K562 (cell line): ENCODE results near the gene TMEM179. TPM values are rescaled to one million over a fixed set of nuclear protein-coding genes. Genes with fewer than 3 reads are reported as not detected.

Source experiments
- ATAC-seq: fragments of 200-7000 bp; cut with Tn5 transposase; 3 replicates; pipeline ENCODE4 v1.9.1; 2020; ENCODE audit warnings: moderate library complexity
- BruUV-seq: library from RNA; stranded (reverse); fragments of 400-500 nt; replicated peaks from 2 replicates; lab custom pipeline; 2021; lab: Mats Ljungman, UMichigan
- CTCF ChIA-PET: fragments of 300-600 bp; formaldehyde crosslinking; extraction: SDS; loops from one replicate; lab custom pipeline; 2021; ENCODE audit warnings: low intra/inter-chr PET ratio; lab: Yijun Ruan, JAX
- POLR2A ChIA-PET: fragments of 300-600, 350-650 bp; sonication (Branson Sonifier 250); formaldehyde crosslinking; extraction: SDS; loops from one replicate; lab custom pipeline; 2021; ENCODE audit warnings: antibody characterized with exemption, inconsistent platforms; lab: Yijun Ruan, JAX
- DNase-seq, 4 experiments: peaks; one replicate each; pipeline versions ENCODE4 v3.0.0 to v3.0.0-alpha.2; 2011 to 2018; ENCODE audit warnings: low spot score in 3 of 4, mixed read lengths in 3 of 4; ENCODE audit errors: extremely low read depth in 1 of 4
- FAIRE-seq: peaks from 2 replicates; lab custom pipeline; 2011; peaks lifted over from hg19 to GRCh38; lab: Jason Lieb, UNC
- H2AFZ ChIP-seq: 2 replicates; pipeline ENCODE4 v1.6.0; 2011; ENCODE audit warnings: low read depth, low read length, control low read depth, inconsistent platforms
- H3K27ac ChIP-seq: fragments of 200-600 bp; 3 replicates; pipeline ENCODE4 v1.8.0; 2011; ENCODE audit warnings: low read depth, mild to moderate bottlenecking, control low read depth, inconsistent platforms, low read length, moderate library complexity, mixed read lengths; ENCODE audit errors: extremely low read depth
- H3K27me3 ChIP-seq, 2 experiments: fragments of 300-600 bp in 1 of 2; 2 replicates in 1 of 2; 3 replicates in 1 of 2; pipeline versions ENCODE4 v1.6.0 to v1.8.0; 2011; ENCODE audit warnings: inconsistent platforms in 2 of 2, low read length in 2 of 2, mild to moderate bottlenecking in 1 of 2, mixed read lengths in 1 of 2, moderate library complexity in 1 of 2; ENCODE audit not compliant: control insufficient read depth in 2 of 2, insufficient read depth in 2 of 2
- H3K36me3 ChIP-seq: fragments of 300-600 bp; 3 replicates; pipeline ENCODE4 v1.8.0; 2011; ENCODE audit warnings: mild to moderate bottlenecking, low read length, inconsistent platforms; ENCODE audit not compliant: control insufficient read depth, insufficient read depth
- H3K4me1 ChIP-seq, 2 experiments: fragments of 200-600 bp in 1 of 2; replicated peaks in 1 of 2; 2 replicates in 1 of 2; 3 replicates in 1 of 2; pipeline versions ENCODE4 v1.5.1 to v1.8.0; 2011; ENCODE audit warnings: inconsistent platforms in 2 of 2, low read length in 2 of 2, mild to moderate bottlenecking in 1 of 2, mixed read lengths in 1 of 2, moderate library complexity in 1 of 2; ENCODE audit not compliant: control insufficient read depth in 2 of 2, insufficient read depth in 2 of 2
- H3K4me2 ChIP-seq: 2 replicates; pipeline ENCODE4 v1.6.1; 2011; ENCODE audit warnings: low read length, control low read depth, inconsistent platforms, mixed read lengths; ENCODE audit not compliant: insufficient read depth
- H3K4me3 ChIP-seq: fragments of 200-600 bp; sonication (generic), shearing (Covaris generic); 2 replicates; pipeline ENCODE4 v1.5.1; 2016; ENCODE audit warnings: control low read depth, inconsistent platforms
- H3K79me2 ChIP-seq: fragments of 200-600 bp; 3 replicates; pipeline ENCODE4 v1.8.0; 2011; ENCODE audit warnings: low read length, inconsistent platforms; ENCODE audit not compliant: control insufficient read depth, insufficient read depth
- H3K9ac ChIP-seq, 2 experiments: 2 replicates each; pipeline versions ENCODE4 v1.6.0 to v1.6.1; 2011; ENCODE audit warnings: low read depth in 2 of 2, low read length in 2 of 2, control low read depth in 1 of 2, inconsistent platforms in 1 of 2, mild to moderate bottlenecking in 1 of 2, mixed read lengths in 1 of 2; ENCODE audit not compliant: insufficient read depth in 1 of 2
- H3K9me1 ChIP-seq: one replicate; pipeline ENCODE4 v1.6.0; 2011; ENCODE audit warnings: inconsistent platforms, mild to moderate bottlenecking, low read length, moderate library complexity; ENCODE audit not compliant: control insufficient read depth, insufficient read depth
- H3K9me3 ChIP-seq: replicated peaks from 2 replicates; pipeline ENCODE4 v1.5.1; 2011; ENCODE audit warnings: low read depth, low read length, inconsistent platforms; ENCODE audit not compliant: control insufficient read depth, insufficient read depth
- H4K20me1 ChIP-seq: replicated peaks from 2 replicates; pipeline ENCODE4 v1.6.1; 2011; ENCODE audit warnings: low read length, inconsistent platforms, mixed read lengths; ENCODE audit not compliant: control insufficient read depth, insufficient read depth
- CCAR2 ChIP-seq: fragments of 200-400 bp; formaldehyde crosslinking; IDR thresholded peaks from 2 replicates; pipeline ENCODE4 v1.6.1; 2017; ENCODE audit warnings: mild to moderate bottlenecking, low read depth, low read length
- GABPA ChIP-seq: fragments of 200-800 bp; sonication (Bioruptor generic); conservative IDR thresholded peaks from 2 replicates; pipeline ENCODE4 v1.6.1; 2016; ENCODE audit warnings: low read depth, missing genetic modification characterization, missing compliant biosample characterization
- GTF2A2 ChIP-seq: IDR thresholded peaks from 2 replicates; pipeline ENCODE4 v1.6.1; 2016; ENCODE audit warnings: mild to moderate bottlenecking, missing genetic modification characterization, missing compliant biosample characterization
- IFI16 ChIP-seq: fragments of 250-450 bp; sonication (Bioruptor Pico); IDR thresholded peaks from 2 replicates; pipeline ENCODE4 v2.1.2; 2022; ENCODE audit warnings: mild to moderate bottlenecking, inconsistent platforms
- LARP7 ChIP-seq: fragments of 450-650 bp; IDR thresholded peaks from 2 replicates; pipeline ENCODE4 v1.6.1; 2016
- MCM2 ChIP-seq: fragments of 450-650 bp; IDR thresholded peaks from 2 replicates; pipeline ENCODE4 v1.6.1; 2017; ENCODE audit warnings: low read depth, mild to moderate bottlenecking
- NR3C1 ChIP-seq: sonication (generic); formaldehyde crosslinking; IDR thresholded peaks from 2 replicates; pipeline ENCODE4 v1.8.1; 2022; ENCODE audit warnings: missing genetic modification reagents
- PHB2 ChIP-seq: fragments of 450-650 bp; IDR thresholded peaks from 2 replicates; pipeline ENCODE4 v1.6.1; 2017; ENCODE audit warnings: low read depth
- POLR2B ChIP-seq: fragments of 450-650 bp; IDR thresholded peaks from 2 replicates; pipeline ENCODE4 v1.6.1; 2018; ENCODE audit warnings: low read depth; ENCODE audit not compliant: partially characterized antibody
- RBM25 ChIP-seq: fragments of 200-400 bp; formaldehyde crosslinking; IDR thresholded peaks from 2 replicates; pipeline ENCODE4 v1.6.1; 2018; ENCODE audit warnings: low read length, low read depth, moderate library complexity; ENCODE audit not compliant: severe bottlenecking
- SIN3A ChIP-seq, 2 experiments: fragments of 150-350 bp in 1 of 2; IDR thresholded peaks; 2 replicates each; pipeline ENCODE4 v1.6.1; 2011 to 2016; ENCODE audit warnings: borderline replicate concordance in 2 of 2, low read depth in 2 of 2, low read length in 2 of 2, mild to moderate bottlenecking in 2 of 2, moderate library complexity in 2 of 2; ENCODE audit not compliant: control insufficient read depth in 1 of 2
- ZFP36 ChIP-seq: fragments of 150-350 bp; IDR thresholded peaks from 2 replicates; pipeline ENCODE4 v1.6.1; 2018; ENCODE audit warnings: low read length, low read depth; ENCODE audit not compliant: partially characterized antibody
- ZNF174 ChIP-seq: fragments of 250-450 bp; sonication (Bioruptor Pico); IDR thresholded peaks from 2 replicates; pipeline ENCODE4 v1.4.0; 2020; ENCODE audit warnings: mild to moderate bottlenecking
- ZNF324 ChIP-seq: fragments of 250-450 bp; sonication (Bioruptor Pico); IDR thresholded peaks from 2 replicates; pipeline ENCODE4 v1.4.0; 2020; ENCODE audit warnings: mild to moderate bottlenecking
- WGBS: fragments of 100-300 bp; shearing (Covaris generic); methylation state at CpG from one replicate; pipeline ENCODE4 v1.1.6; 2016; ENCODE audit warnings: low coverage, mixed read lengths; ENCODE audit not compliant: insufficient coverage; ENCODE audit errors: missing lambda C conversion rate; 5-methylcytosine and 5-hydroxymethylcytosine counted together
- in situ Hi-C: fragments of 300-500 bp; cut with MboI; formaldehyde crosslinking; loops from 4 replicates; pipeline ENCODE4 v1.15.0; 2018; ENCODE audit warnings: inconsistent platforms, mixed read lengths
- intact Hi-C: fragments of 100-400 bp; cut with micrococcal nuclease; formaldehyde crosslinking; loops from 2 replicates; pipeline ENCODE4 v1.14.2; 2022
- polyA plus RNA-seq, 8 experiments: library from polyadenylated mRNA; depleted of rRNA in 4 of 8; stranded (reverse) in 5 of 8; unstranded in 3 of 8; fragments of >200 nt; fragmentation: Nextera tagmentation in 2 of 8; fragmentation: Illumina TruSeq in 1 of 8; extraction: Ambion mirVana in 2 of 8; extraction: Trizol in 1 of 8; gene quantifications; 2 replicates each; pipeline versions ENCODE4 v1.2.1 to v1.2.3, GENCODE V29; 2011 to 2014; ENCODE audit warnings: inconsistent platforms in 1 of 8, missing spikeins in 1 of 8
- total RNA-seq, 7 experiments: library from RNA; depleted of rRNA in 6 of 7; stranded (reverse); fragments of >200 nt in 6 of 7; fragmentation: Illumina TruSeq in 2 of 7; extraction: Trizol in 2 of 7; gene quantifications; 2 replicates each; pipeline versions ENCODE4 v1.2.1 to v1.2.3, GENCODE V29; 2011 to 2021; ENCODE audit warnings: low replicate concordance in 1 of 7
- TF ChIP-seq, protein P1 (sequence below): fragments of 250-450 bp; sonication (Bioruptor Pico); IDR thresholded peaks from 2 replicates; pipeline ENCODE4 v1.8.0; 2022; ENCODE audit warnings: inconsistent platforms, mild to moderate bottlenecking, moderate library complexity, borderline replicate concordance
- TF ChIP-seq, protein P2 (sequence below): IDR thresholded peaks from 3 replicates; pipeline ENCODE4 v1.6.1; 2011; ENCODE audit warnings: borderline replicate concordance, mild to moderate bottlenecking; ENCODE audit not compliant: insufficient read length, insufficient read depth
- TF ChIP-seq, protein P3 (sequence below): sonication (generic); formaldehyde crosslinking; IDR thresholded peaks from 2 replicates; pipeline ENCODE4 v1.8.0; 2022; ENCODE audit warnings: mild to moderate bottlenecking, low read depth, missing genetic modification reagents

The TMEM179 gene
- total and polyA plus RNA-seq, 9 of the 15 experiments (the other 6 are each of a cell fraction or from before 2014, with no cell fraction given) = not detected

DNA sequence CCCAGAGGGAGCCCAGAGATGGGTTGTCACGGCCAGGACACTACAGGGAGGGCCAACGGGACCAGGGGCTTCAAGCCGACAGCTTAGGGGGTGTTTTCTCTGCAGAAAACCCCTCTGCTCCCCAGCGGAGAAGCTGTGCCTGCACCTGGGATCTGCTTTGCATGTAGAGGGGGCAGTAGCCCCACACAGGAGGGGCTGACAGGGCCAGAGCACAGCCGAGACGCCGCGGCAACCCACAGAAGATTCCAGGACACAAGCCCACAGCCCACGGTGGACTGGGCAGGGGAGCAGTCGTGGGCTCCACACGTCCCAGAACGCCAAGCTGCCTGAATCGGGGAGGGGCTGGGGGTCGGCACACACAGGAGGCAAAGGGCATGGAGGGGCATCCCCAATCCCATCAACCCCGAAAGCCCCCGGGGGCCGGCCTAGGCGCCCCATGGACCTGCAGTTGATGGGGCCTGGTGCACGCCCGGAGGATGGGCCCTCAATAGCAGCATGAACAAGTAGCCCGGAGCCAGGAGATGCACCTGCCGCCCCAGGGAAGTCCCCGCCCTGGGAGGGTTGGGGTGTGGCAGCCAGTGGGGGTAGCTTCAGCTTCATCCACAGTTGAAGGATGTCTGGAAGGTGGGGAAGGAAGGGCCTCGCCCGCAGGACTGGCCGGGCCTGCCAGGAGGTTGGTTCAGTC, 30.5 kb upstream of the TMEM179 start:
- intact Hi-C loops (no loop called here), in situ Hi-C loops (no loop called here)
- Histone ChIP-seq H4K20me1 (0 out of 2 replicates have a peak, but pooled peaks cover 3% of the 10 kb centered on the region), H3K27me3 (peaks cover 2 to 51% of the 10 kb centered on the region in 2 experiments; a peak in 3 of 5 replicates), H3K27ac (no peak overlapping the region), H3K4me1 (peaks cover 0 to 22% of the 10 kb centered on the region in 2 experiments; a peak in 2 of 5 replicates), H3K9me3 (no peaks in the 10 kb centered on the region), H3K4me2 (no peak overlapping the region), H3K79me2 (no peaks in the 10 kb centered on the region), H3K9ac (no peak overlapping the region), H3K36me3 (no peaks in the 10 kb centered on the region), H3K9me1 (no peaks in the 10 kb centered on the region), H2AFZ (no peak overlapping the region), H3K4me3 (no peak overlapping the region)
- ChIA-PET CTCF (no interaction called here), POLR2A (no interaction called here)
- 0% methylated on average over 11 of the region's 26 CpGs for WGBS
- TF ChIP-seq CCAR2 (no peak), GTF2A2 (no peak), ZNF174 (CRISPR knock-in tag) (no peak), POLR2B (no peak), LARP7 (no peak), PHB2 (no peak), GABPA (tag) (no peak), NR3C1 (CRISPR knock-in tag) (no peak), ZFP36 (no peak), SIN3A (IDR thresholded peaks at IDR 0.05; ENCODE audit: borderline replicate concordance in 2 of 2, control insufficient read depth in 1 of 2, low read depth in 2 of 2, low read length in 2 of 2) (no peak), IFI16 (CRISPR knock-in tag) (no peak), RBM25 (no peak), MCM2 (no peak), ZNF324 (CRISPR knock-in tag) (no peak)
- TF ChIP-seq, protein P1, sequence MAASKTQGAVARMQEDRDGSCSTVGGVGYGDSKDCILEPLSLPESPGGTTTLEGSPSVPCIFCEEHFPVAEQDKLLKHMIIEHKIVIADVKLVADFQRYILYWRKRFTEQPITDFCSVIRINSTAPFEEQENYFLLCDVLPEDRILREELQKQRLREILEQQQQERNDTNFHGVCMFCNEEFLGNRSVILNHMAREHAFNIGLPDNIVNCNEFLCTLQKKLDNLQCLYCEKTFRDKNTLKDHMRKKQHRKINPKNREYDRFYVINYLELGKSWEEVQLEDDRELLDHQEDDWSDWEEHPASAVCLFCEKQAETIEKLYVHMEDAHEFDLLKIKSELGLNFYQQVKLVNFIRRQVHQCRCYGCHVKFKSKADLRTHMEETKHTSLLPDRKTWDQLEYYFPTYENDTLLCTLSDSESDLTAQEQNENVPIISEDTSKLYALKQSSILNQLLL (CRISPR knock-in tag) = no peak
- TF ChIP-seq, protein P2, sequence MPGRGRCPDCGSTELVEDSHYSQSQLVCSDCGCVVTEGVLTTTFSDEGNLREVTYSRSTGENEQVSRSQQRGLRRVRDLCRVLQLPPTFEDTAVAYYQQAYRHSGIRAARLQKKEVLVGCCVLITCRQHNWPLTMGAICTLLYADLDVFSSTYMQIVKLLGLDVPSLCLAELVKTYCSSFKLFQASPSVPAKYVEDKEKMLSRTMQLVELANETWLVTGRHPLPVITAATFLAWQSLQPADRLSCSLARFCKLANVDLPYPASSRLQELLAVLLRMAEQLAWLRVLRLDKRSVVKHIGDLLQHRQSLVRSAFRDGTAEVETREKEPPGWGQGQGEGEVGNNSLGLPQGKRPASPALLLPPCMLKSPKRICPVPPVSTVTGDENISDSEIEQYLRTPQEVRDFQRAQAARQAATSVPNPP = no peak
- TF ChIP-seq, protein P3, sequence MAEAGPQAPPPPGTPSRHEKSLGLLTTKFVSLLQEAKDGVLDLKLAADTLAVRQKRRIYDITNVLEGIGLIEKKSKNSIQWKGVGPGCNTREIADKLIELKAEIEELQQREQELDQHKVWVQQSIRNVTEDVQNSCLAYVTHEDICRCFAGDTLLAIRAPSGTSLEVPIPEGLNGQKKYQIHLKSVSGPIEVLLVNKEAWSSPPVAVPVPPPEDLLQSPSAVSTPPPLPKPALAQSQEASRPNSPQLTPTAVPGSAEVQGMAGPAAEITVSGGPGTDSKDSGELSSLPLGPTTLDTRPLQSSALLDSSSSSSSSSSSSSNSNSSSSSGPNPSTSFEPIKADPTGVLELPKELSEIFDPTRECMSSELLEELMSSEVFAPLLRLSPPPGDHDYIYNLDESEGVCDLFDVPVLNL = no peak
- no peak for DNase-seq
- BruUV-seq = no TSS peak
- FAIRE-seq = no peak
- no peak for ATAC-seq
